Neural cell (in vitro differentiated cells): Measurements from ENCODE around the gene MAST4.

Experiments
- EP300 ChIP-seq: fragments of 450-650 bp; conservative IDR thresholded peaks from 2 replicates; pipeline ENCODE4 v1.6.1; 2014; ENCODE audit warnings: antibody characterized with exemption, mild to moderate bottlenecking, moderate library complexity; ENCODE audit not compliant: poor library complexity, severe bottlenecking
- EZH2 ChIP-seq: fragments of 200-600, 300-800 bp; shearing (Covaris generic), sonication (generic); IDR thresholded peaks from 2 replicates; pipeline ENCODE4 v1.6.1; 2014; ENCODE audit warnings: antibody characterized with exemption, low read length, borderline replicate concordance, mild to moderate bottlenecking; ENCODE audit not compliant: insufficient read depth, poor library complexity, severe bottlenecking
- MXI1 ChIP-seq: fragments of 450-650 bp; conservative IDR thresholded peaks from 2 replicates; pipeline ENCODE4 v1.6.1; 2014; ENCODE audit warnings: antibody characterized with exemption, mild to moderate bottlenecking; ENCODE audit not compliant: poor library complexity, severe bottlenecking
- POLR2AphosphoS5 ChIP-seq: IDR thresholded peaks from 2 replicates; pipeline ENCODE4 v1.6.1; 2012
- RAD21 ChIP-seq: fragments of 450-650 bp; conservative IDR thresholded peaks from 2 replicates; pipeline ENCODE4 v1.6.1; 2014; ENCODE audit warnings: antibody characterized with exemption, mild to moderate bottlenecking, moderate library complexity
- TF ChIP-seq, protein P1 (sequence below): fragments of 450-650 bp; IDR thresholded peaks from 2 replicates; pipeline ENCODE4 v1.5.1; 2014; ENCODE audit warnings: antibody characterized with exemption, mild to moderate bottlenecking, moderate library complexity; ENCODE audit not compliant: poor library complexity, severe bottlenecking

DNA sequence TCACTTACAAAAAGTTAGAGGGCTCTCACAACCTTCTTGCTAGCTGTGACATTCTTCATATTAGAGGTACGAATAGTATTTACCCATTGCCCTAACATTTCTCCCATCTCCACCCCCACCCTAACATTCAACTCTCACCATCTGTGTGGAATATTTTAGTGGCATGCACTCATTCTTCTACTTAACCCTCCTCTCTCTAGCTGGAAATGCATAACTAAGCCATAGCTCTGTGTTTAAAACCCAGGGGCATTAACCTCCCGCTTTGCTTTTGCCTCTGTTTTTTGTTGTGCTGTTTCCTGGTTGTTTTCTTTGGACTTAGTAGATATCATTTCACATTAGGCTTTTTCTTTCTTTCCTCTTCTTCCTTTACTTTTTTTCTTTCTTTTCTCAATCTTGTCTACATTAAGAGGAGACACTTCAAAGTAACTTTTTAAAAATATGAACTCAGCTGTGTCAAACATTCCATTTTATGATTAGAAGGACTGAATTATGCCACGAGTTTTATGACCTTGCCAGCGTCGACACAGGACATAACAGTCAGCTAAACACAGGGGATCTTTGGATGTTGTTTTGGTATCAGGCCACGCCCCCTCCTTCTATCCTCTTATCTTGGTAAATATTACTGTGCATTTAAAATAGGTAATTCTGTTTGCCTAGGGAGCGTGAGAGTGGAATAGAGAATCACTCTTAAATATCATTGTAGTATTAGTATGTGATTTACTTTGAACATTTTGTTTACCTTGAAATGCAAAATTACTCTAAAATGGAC is 364.4 kb downstream of the MAST4 start:
- TF ChIP-seq EP300 (no peak), EZH2 (no peak), POLR2AphosphoS5 (no peak), RAD21 (no peak), MXI1 (no peak)
- TF ChIP-seq, protein P1, sequence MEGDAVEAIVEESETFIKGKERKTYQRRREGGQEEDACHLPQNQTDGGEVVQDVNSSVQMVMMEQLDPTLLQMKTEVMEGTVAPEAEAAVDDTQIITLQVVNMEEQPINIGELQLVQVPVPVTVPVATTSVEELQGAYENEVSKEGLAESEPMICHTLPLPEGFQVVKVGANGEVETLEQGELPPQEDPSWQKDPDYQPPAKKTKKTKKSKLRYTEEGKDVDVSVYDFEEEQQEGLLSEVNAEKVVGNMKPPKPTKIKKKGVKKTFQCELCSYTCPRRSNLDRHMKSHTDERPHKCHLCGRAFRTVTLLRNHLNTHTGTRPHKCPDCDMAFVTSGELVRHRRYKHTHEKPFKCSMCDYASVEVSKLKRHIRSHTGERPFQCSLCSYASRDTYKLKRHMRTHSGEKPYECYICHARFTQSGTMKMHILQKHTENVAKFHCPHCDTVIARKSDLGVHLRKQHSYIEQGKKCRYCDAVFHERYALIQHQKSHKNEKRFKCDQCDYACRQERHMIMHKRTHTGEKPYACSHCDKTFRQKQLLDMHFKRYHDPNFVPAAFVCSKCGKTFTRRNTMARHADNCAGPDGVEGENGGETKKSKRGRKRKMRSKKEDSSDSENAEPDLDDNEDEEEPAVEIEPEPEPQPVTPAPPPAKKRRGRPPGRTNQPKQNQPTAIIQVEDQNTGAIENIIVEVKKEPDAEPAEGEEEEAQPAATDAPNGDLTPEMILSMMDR = no peak
